ENCODE results near the gene MSI2.

DNA sequence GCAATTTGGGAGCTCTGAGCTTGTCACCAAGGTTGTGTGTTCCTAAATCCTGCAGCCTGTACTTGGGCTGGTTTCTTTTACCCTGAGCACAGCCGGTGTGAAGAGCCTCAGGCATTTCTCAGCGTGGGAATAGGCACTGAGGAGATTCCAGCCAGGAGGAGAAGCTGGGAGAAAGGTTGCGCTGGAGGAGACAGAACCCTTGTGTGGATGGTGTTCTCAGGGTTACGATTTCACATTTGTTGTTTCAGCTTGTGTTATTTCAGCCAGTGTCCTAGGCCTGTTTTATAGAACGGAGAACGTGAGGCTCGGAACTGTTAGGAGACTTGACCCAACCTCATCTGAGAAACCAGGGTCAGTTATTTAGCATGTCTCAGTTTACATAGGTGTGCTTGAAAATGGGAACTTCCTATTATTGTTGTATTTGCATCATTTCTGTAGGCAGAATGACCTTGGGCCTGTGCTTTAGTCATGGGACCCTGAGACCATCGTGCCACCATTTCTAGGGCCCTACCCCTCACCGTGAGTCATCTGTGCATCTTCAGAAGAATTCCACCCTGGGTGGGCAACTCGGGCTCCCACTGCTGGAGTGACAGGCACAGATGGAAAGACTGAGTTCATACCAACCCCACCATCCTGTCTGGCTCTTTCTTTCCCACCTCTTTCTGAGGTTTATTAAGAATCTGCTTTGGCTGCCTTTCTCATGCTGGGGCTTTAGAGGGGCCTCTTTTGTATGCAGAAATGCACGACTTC is 134.9 kb downstream of the MSI2 start:
- no peak for TF ChIP-seq POLR2AphosphoS5 (IDR thresholded peaks at IDR 0.05)
- TF ChIP-seq, protein P1, sequence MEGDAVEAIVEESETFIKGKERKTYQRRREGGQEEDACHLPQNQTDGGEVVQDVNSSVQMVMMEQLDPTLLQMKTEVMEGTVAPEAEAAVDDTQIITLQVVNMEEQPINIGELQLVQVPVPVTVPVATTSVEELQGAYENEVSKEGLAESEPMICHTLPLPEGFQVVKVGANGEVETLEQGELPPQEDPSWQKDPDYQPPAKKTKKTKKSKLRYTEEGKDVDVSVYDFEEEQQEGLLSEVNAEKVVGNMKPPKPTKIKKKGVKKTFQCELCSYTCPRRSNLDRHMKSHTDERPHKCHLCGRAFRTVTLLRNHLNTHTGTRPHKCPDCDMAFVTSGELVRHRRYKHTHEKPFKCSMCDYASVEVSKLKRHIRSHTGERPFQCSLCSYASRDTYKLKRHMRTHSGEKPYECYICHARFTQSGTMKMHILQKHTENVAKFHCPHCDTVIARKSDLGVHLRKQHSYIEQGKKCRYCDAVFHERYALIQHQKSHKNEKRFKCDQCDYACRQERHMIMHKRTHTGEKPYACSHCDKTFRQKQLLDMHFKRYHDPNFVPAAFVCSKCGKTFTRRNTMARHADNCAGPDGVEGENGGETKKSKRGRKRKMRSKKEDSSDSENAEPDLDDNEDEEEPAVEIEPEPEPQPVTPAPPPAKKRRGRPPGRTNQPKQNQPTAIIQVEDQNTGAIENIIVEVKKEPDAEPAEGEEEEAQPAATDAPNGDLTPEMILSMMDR (IDR thresholded peaks at IDR 0.05): no peak
- TF ChIP-seq EP300 (IDR thresholded peaks at IDR 0.05): no peak

Measured in gastroesophageal sphincter (tissue), 3 donors.